HG02852 (cell line): ENCODE results near the gene IL1RL1.

Source experiments
- ATAC-seq: cut with Tn5 transposase; IDR thresholded peaks from one replicate; pipeline ENCODE4 v1.9.1; 2021; ENCODE audit warnings: mild to moderate bottlenecking, moderate library complexity; ENCODE audit not compliant: unreplicated experiment

The IL1RL1 gene

DNA sequence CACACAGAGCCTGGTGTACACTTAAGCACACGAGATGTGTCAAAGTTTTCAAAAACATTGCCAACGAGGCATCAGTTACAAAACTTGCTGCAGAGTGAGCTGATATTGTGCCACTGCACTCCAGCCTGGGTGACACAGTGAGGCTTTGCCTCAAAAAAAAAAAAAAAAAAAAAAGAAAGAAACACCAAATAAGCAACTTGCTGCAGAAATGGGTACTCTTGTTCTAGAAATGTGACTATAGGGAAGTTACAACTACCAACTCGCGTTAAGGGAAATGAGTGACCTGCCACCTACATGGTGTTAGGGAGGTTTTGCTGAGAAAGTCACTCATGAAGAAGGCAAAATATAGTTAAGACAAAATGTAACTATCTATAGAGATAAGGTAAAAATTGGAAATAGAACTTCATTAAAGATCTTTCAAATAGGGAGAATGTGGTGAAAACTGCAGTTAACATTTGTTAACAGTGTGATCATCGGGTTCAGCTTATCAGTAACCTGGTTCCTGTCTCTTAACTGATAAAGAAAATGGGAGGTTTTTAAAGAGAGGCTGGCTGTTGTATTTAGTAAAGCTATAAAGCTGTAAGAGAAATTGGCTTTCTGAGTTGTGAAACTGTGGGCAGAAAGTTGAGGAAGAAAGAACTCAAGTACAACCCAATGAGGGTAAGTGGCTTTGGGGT, at the start of gene IL1RL1:
IL1RL1 (plus strand) TSS at position 600 of the 677 bp plus-strand sequence. CDS start 26,702 bp downstream, outside the sequence.
- ATAC-seq = no peak

DNA sequence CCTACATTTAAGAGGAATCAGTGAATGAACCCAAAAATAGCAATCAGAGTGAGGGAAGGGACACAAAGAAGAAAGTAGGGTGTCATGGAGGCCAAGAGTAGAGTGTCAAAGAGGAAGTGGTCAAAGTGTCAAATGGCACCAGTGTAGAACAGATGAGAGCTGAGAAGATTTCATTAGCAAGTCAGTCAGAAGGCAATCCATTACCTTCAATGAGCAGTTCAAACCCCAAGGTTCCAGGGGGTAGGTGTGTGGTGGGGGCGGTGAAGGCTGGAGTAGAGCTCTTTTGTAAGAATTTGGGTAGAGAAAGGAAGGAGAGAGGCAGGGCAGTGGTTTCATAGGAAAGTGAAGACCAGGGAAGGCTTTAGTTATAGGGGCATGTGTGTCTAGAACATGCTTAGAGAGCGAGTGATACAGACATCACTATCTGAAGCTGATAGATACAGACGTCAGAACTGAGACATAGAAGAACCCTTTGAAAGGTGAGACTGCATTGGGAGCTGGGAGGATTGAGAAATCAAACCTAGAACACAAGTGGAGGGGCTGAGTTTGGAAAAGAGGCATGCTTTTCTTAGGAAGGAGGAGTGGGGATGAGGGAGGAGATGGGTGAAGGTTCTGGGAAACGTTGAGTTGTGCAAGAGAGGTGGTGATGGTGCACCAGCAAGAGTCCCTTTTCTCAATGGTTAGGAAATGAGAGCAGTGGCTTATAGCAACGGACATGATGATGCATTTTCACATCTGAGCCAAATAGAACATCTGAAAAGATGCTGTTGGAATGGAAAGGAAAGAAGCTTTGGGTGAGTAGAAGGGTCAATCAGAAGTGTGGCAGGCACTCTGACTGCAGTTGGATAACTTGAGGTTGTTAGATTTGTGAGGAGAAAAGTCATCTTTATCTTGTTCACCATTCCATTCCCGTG, 48.9 kb upstream of the IL1RL1 start:
- no peak for ATAC-seq

DNA sequence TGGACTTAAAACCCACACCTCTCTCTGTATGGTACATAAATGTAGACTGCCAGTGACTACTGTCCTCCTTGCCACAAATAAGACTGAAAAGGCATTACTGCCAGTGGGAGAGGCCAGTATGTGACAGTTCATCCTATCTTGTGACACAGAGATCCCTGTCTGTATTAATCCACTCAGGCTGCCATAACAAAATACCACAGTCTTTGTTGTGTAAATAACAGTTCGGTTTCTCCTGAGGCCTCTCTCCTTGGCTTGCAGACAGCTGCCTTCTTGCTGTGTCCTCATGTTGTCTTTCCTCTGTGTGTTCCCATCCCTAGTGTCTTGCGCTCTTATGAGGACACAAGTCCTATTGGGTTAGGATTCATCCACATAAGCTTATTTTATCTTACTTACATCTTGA, 46.4 kb upstream of the IL1RL1 start:
- ATAC-seq = no peak

DNA sequence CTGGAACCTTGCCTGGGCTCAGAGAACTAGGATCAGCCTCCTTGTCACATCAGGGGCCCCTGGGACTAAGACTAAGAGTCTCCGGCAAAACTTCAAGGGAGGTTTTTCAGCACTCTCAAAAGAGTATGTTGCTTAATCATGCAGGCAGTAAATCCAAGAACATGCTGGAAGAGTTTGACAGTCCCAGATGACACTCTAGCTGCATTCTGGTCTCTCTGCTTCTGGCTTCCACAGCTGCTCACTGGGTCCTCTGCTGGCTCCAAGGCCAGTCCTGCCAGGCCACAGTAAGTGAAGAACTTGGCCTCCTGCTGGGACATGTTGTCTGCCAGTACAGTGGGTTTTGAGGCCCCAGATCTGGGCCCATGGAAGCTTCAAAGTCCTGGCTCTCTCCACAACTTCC, 45.2 kb upstream of the IL1RL1 start:
- no peak for ATAC-seq

DNA sequence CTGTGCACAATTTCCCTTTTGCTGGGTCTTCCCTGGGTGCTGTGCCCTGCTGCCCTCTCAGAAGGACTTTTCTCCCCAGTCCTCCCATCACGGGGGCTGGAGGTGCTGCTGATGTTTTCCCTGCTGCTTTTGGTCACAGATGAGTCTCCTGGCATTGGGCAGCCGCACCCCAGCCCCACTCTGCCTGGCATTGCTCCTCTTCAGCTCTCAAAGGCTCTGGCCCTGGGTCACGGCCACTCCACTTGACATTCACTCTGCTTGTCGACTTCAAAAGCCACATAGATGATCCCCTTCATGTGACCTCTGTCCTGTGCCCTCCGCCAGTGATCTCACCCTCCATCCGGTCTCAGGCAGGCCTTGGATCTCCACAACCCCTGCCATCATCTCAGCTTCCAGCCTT, 43.6 kb upstream of the IL1RL1 start:
- no peak for ATAC-seq

DNA sequence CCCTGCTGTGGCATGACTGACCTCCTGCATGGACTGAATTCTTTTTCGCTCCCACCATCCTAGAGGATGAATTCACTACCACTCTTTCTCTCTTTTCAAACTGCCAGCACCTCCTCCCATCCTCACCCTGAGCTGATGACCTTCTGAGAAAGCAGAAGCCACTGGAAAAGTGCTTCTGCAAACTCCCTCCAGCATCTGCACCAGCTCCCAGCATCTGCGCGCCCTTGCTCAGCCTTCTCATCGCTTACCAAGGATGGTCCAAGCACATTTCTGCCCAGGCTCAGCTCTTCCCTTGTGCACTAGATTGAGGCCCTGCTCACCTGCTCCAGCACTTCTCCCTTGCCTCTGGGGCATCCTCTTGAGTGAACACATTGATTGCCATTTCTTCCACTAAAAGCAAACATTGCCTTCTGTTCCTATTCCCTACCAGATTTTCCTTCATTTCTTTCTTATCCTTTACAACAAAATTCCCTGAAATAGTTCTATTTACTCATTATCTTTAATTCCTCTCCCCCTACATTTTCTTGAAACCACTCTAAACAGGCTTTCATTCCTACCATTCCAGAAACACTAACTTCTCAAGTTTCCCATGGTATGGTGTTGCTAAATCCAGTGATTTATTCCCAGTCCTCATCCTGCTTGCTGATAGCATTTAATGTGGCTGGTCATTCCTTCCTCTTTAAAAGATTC, 42.7 kb upstream of the IL1RL1 start:
- no peak for ATAC-seq

DNA sequence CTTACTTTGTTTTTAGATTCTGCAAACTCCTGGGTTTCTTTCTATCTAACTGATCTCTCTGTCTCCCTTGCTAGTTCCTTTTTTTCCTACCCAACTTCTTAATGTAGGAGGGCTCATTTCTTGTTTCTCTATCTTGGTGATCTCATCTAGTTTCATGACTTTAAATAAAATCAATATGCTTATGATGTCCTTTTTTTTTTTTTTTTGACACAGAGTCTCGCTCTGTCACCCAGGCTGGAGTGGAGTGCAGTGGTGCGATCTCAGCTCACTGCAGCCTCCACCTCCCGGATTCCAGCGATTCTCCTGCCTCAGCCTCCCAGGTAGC, 42.2 kb upstream of the IL1RL1 start:
- no peak for ATAC-seq

DNA sequence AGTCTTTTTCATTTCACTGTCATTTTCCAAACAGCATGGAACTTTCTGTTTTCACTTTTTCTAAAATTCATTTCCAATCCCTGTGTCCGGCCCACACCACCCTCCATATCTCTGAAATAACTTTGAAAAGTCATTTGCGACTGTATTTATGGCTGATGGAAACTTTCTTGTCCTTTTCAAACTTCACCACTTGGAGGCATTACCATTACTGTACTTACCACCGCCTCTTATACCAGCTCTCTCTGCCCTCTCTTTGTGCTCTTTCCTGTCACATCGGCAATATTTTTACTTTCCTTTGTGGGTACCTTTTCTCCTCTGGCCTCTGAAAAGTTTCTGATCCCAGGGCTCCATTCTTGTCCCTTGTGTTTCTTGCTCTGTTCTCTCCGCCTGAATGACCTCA, 39.5 kb upstream of the IL1RL1 start:
- no peak for ATAC-seq

DNA sequence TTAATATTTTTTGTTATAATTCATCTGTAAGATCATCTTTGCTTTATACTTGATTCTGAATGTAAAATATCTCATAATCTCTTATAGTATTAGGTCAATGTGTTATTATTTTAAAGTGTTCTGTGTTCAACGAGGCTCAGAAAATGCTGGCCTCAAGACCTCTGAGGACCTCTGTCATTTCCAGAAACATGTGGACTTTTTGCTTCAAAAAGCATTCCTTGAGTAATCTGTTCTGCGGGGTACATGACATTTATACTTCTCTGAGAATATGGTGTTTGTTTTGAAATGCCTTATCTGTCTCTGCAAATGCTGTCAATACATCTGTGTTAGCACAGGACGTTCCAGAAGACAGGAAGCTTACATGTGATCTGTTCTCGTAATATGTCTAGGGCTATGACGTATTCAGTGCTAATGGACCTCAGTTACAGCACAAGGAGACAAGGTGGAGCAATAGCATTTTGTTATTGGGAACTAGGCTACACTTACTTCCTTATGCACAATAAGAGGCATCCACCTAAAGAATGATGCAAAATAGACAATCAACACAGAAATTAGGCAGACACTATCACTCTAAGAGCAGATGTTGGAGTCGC, 37.6 kb upstream of the IL1RL1 start:
- no peak for ATAC-seq

DNA sequence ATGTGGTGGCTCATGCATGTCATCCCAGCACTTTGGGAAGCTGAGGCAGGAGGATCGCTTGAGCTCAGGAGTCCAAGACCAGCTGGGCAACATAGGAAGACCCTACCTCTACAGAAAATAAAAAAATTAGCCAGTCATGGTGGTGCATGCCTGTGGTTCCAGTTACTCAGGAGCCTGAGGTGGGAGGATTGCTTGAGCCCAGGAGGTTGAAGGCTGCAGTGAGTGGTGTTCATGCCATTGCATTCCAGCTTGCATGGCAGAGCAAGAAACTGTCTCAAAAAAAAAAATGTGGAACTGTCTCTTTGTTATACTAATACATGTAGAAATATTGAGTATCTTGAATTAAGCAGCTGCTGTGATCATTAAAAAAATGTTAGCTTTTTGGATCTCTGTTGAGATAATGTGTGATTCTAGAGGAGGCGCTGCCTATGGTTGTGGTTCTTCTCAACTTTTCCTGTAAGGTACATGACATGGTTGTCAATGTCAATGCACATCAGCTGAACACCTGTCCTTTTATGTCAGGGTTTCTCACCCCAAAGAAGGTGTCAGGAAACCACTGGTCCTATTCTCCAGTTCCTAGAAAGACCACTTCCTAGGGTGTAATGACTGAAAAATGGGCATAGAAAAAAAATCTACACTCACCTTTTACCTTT, 34.7 kb upstream of the IL1RL1 start:
- no peak for ATAC-seq

DNA sequence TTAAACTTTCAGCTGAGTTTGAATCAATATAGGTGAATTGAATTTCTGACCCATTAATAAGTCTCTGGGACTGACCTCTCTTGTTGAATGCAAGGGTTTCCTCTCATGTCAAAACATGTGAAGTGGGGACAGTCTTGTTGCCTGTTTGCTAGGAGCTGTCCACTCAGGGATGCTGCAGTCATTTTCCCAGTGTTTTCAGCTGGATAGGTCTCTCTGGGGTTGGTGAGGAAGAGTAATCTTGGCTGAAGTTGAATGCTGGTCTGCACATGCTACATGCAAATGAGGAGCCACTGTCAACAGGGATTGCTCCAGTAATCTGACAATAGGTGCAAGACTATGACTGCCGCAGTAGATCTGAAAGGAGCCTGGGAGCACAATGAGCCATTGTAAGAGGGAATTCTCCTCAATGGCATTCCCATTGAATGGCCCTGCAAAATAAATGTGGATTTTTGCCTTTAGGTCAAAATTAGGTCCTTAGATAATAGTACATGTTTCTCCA, 34.1 kb upstream of the IL1RL1 start:
- no peak for ATAC-seq

DNA sequence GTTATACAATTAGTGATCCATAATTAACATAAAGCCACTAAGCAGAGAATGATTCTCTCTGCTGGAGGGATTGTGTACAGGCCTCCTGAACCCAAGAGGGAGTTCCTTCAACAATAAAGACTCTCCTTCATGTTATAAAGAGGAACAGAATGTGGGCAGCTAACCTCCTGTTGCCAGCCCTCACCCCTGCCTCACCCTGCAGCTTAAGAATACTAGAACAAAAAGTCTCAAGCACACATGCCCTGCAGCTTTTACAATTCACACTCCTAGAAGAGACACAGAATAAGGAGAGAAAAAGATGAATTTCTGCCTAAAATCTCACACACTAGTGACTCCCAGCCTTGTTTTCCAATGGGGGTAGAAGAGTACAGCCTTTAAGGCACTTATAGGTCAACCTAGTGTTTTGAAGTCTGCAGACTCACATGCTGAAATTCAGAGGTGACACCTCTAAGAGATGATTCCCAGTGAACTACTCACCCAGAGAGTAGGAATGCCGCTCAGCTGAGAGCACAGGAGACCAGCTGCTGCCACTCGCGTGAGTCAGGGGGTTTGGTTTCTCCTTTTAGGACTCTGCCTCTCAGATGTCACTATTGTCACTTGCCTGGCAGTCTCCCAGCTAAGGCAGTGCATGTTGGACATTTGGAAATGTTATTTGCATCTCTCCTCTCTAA, 32.5 kb upstream of the IL1RL1 start:
- no peak for ATAC-seq

DNA sequence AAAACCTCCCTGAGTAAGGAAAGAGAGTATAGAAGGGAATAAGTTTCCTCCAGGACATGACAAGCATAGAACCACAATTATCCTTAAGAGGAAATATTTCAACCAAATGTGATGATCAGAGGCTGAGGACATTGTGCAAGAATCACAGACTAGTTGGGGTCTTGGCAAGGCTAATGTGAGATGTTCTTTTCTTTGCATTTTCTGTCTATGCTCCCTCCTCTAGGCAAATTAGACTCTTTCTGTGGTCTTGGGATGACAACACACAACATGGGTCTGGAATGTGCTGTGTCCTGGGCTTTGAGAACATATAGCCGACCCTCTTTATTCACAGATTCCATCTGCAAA, 32.0 kb upstream of the IL1RL1 start:
- no peak for ATAC-seq

DNA sequence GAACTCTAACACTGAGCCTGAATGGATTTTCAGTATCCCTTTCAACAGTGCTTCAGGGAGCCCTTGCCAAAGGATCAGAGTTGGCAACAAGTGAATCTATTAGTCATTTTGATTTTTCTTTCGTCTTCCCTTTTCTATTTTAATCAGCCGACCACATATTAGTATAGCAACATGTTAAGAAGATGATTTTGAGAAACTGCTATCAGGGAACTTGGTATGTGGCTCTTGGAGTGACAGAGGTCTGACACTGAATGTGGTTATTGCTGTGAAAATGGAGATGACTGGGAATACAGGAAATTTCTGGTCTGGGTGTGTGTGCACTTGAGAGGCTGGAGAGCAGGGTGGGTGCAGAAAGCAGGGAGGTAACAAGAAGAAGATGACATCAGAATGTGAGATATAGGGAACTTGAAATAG, 28.7 kb upstream of the IL1RL1 start:
- no peak for ATAC-seq

DNA sequence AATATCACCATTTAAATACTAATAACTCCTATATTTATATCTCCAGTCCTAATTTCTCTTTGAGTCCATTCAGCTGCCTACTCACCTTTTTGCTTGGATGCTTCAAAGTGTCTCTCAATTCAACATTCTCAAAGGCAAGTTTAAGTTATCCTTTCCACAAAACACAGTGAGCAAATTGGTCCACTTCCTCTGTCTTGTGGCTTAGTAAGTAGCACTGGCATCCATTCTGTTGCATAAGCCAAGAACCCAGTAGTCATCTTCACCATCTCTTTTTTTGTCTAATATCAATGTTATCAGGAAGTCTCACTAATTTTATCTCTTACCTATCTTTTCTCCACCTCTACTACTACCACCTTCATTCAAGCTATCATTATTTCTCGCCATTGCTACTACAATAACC, 27.4 kb upstream of the IL1RL1 start:
- no peak for ATAC-seq

DNA sequence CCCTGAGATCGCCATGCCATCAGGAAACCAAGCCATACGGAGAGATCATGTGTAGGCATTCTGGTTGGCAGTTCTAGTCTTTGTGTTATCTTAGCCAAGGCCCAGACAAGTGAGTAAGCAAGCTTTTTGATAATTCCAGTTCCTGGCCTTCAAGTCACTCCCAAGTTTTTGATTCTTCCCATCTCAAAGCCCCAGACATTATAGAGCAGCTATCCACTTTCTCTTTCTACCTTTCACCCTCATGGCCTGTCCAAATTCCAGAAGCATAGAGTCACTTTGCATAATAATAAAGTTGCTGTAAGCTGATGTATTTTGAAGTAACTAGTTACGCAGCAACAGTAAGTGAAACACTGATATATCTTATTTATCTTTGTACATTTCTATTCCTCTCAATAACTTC, 26.8 kb upstream of the IL1RL1 start:
- no peak for ATAC-seq

DNA sequence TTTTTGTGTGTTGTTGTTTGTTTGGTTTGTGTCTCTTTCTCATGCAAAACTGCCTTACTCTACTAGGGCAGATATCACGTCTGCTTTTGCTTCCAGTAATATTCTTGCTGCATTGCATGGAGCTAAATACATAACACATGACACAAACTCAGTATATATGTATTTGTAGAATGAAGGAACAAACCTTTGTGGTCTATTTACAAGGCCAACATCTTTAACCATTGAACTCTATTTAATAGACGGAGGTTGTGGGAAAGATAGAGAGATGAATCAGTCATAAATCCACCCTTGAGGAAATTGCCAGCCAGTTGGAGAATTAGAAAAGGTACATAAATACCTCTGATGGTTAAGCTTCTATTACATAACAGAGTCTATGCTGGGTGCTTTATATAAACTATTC, 26.0 kb upstream of the IL1RL1 start:
- ATAC-seq = no peak

DNA sequence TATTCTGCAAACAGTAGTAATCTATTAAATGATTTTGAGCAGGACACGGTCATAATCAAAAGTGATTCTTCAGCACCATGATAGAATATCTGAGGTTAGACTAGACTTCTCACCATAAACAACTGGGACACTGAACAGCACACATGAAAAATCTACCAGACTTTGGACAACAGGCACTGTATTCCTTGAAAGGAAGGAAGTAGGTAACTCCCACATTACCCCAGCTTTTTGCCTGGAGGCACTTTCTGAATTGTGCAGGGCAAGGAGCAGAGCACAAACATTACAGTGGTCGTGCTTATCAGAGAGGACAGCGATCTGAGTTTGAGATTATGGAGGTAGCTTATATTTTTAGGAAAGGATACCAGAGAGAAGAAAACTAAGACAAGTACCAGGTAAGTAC, 25.3 kb upstream of the IL1RL1 start:
- ATAC-seq = no peak

DNA sequence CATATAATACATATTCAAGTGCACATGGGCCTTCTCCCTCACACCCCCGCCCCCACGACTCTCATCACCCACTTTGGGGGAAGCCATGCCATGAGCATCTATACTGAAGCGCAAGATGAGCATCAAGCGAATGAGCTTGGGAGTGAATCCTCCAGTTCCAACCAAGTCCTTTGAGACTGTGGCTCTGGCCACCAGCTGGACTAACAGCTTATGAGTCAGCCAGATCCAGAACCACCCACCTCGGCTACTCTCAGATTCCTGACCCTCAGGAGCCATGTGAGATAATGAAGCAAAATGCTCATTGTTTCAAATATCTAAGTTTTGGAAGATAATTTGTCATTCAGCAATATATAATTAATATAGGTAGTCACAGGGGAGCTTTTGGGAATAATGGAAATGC, 22.2 kb upstream of the IL1RL1 start:
- ATAC-seq = no peak

DNA sequence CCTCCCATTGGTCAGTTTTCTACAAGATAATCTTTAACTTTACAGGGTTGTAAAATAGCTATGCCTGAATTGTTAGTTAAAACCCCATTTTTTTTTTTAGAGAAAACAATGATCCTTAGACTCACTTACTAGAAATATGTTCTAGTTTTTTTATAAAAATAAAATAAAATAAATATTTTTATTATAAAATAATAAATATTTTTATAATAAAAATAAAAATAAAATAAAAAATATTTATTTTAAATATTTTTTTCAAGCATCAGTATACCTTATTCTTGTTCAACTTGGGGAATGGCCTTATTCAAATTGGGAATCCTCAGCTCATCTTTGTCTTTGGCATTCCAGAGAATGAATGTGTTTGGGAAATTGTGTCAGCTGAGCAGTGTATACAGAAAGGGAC, 20.8 kb upstream of the IL1RL1 start:
- no peak for ATAC-seq
